Epithelial cell of prostate (primary cell): ENCODE data around the gene C4B.

Experiments used
- DNase-seq: peaks from one replicate; pipeline ENCODE4 v3.0.0-alpha.2; 2011; ENCODE audit warnings: low read depth, low spot score
- H3K27ac ChIP-seq: fragments of 450-650 bp; 2 replicates; pipeline ENCODE4 v1.5.1; 2017; ENCODE audit warnings: mild to moderate bottlenecking

The C4B gene

DNA sequence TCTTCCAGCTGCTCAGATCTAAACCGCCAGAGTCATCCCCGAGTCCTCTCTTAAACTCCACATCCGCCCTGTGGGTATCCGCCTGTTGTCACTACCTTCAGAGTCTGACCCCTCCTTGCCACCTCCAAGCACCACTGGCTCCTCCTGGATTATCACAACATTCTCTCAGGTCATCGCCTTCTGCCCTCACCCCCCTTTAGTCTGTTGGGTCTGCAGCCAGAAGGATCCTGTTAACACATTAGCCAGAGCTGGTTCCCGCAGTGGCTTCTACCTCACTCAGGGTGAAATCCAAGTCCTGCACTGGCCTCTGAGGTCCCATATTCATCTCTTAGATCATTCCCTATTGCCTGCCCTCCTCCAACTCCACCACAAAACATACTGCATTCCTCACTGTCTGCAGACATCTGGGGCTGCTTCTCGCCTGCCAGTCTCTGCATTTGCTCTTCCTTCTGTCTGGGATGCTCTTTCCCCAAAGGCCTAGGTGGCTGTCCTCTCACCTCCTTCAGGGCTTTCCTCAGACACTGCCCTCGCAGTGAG, 60.5 kb downstream of the C4B start:
- H3K27ac ChIP-seq, result peak overlapping the region; percentile 65
- no peak for DNase-seq

DNA sequence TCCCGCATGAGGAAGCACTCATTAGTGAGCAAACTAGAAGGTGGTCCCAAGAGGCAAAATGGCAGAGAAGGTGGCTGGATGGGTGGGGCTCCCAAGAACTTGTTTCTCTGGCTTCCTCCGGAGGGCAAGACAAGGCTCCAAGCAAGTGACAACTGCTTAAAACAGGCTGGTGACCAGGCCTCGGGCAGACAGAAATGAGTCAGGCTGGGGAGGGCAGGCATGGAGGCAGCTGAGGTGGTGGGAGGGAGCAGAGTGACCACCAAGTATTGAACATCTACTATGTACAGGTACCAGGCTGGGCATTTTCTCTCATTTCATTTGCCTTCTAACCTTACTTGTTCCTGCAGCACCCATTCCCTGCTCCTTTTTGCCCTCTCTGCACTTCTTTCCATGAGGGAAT, 61.2 kb downstream of the C4B start:
- no peak for DNase-seq
- peak overlapping the region; percentile 65 for H3K27ac ChIP-seq

DNA sequence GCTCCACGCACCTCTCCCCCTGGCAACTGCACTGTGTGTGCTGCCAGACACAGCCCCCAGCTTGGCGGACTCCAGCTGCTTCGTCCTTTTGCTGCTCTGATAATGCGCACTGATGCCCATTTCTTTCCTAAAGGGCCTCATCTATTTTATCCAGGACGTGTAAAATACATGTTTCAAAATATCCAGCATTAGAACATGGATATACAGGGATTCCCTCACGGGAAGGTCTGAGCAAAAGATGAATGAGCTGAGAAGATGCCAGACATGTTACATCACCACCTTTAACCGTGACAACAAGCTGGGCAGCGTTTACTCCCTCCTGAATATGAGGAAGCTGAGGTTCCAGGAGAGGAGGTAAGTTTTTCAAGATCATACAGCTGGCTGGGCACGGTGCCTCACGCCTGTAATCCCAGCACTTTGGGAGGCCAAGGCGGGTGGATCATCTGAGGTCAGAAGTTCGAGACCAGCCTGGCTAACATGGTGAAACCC, 61.8 kb downstream of the C4B start:
- H3K27ac ChIP-seq, result peak overlapping the region; percentile 65
- DNase-seq, result peak; percentile 68

DNA sequence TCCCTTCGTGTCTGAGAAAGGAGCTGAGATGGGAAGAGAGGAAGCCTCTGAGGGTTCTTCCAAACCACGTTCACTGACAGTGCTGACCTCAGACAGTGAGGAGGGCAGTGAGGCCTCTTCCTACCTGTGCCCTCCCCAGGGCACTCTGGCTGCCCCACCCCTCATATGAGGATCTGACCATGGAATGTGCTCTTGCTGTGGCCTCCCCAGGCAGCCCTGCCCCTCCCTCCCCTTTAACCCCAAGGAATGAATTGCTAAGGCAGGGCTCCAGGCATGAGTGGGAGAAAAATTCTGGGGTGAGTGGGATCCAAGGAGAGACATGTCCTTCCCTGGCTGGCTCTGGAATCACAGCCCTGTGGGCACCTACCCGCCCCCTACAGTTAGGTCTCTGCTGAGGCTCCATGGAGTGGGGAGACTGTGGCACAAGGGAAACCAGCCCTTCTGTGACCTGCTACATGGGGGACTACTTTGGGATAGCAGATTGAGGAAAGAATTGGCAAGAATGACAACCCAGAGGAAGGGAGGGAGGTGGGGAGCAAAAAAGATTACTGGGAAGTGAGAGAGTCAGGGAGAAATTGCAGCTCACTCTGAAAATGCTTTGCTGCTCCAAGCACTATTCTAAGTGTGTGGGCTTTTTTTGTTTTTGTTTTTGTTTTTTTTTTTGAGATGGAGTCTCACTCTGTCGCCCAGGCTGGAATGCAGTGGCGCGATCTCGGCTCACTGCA, 65.1 kb downstream of the C4B start:
- no peak overlapping the region for H3K27ac ChIP-seq
- DNase-seq, result no peak

DNA sequence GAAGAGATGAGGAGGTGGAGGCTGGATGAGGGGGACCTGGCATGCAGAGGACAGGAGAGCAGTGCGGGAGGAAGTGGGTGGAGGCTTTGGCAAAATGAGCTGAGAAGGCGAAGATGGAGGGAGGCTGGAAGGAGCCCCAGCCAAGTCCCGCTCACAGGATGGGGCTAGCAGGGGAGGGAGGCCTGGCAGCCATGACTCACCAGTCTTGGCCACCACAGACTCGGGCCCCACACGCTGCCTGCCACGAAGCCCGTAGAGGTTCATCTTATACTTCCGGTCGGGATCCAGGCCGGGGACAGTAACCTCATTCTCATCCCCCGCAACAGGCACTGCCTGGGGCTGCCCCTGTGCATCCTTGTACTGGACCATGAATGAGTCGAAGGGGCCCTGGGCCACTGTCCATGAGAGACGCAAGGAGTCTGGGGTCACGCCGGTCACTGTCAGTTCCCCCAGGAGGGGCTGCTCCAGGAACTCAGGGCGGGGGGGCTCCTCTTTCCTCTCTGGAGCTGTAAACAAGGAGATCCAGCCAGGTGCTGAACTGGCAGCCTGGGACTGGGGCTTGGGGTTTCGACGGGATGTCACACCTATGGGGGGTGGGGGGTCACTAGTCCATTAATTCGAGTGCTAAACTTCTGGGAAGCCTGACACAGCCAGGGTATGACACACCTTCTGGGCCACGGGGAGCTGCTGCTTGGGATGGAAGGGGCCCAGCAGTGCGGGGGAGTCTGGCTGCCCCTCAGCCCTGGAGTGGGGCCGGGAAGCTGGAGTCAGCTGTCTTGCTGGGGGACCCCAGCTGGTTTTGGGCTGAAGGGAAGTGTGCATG, 66.8 kb downstream of the C4B start:
- DNase-seq, result no peak
- no peak overlapping the region for H3K27ac ChIP-seq

DNA sequence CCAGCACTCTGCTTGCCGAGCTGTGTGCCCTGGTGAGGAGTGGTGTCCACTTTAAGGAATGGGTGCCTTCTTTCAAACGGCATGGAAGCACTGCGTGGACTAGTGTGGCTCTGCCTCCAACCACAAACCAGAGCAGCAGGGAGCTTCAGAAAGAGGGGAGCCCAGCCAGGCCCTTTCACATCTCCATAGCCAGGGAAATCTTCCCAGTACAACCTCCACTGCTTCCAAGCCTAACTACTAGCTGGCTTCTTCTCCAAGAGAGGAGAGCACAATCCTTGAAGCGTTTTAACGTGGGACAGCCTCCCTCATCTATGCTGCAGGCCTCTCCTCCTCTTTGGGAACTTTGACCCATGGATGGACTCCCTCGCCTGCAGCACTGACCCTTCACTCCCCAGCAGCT, 67.9 kb downstream of the C4B start:
- peak overlapping the region; percentile 46 for H3K27ac ChIP-seq
- DNase-seq, result no peak

DNA sequence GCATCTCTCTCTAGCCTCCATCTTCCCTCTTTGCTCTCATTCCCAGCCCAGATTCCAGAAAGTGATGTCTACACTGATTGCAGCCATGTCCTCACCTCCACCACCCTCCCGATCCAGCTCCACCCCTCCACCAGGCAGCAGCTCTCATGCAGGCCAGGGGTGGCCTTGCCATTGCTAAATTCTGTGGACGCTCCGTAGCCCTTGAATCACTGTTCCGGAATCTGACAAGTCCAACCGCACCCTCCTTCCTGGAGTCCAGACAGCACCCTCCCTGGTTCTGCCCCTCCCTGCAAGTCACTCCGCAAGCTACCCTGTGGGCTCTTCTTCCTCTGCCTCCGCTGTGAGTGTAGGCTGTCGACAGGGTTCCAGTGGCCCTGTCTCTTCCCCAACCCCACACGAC, 68.3 kb downstream of the C4B start:
- DNase-seq, result peak; percentile 44
- peak overlapping the region; percentile 46 for H3K27ac ChIP-seq

DNA sequence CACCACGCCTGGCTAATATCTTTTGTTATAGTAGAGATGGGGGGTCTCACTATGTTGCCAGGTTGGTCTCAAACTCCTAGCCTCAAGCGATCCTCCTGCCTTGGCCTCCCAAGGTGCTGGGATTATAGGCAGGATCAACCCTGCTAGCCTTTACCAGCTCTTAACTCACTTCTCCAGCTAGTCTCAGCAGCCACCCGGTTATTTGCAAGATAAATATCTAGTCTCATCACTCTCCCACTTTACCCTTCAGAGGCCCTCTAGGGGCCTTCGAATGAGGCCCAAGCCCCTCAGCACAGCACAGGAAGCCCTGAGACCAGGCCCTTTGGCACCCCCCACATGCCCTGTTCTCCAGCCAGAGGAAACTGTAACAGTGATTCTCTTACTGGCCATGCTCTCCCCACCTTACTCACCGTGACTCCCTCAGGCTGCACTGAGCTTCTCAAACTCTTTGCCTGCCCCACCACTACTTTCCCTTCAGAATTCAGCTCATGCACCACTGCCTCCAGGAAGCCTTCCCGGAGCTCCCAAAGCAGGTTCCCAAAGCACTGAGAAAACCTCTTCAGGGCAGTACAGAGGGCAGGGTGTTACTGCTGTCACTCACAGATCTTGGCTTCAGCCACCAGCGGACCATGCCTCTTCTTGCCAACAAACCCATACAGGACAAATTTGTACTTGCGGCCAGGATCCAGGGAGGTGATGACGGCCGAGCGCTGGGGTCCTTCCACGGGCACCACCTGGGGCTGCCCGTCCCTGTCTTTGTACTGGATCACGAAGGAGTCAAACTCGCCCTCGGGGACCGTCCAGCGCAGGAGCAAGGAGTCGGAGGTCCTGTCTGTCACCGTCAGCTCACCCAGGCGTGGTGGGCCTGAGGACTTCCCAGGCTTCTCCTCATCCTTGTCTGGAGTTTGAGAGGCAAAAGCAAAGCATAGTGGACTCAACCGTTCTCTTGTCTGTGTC, 69.5 kb downstream of the C4B start:
- peak overlapping the region; percentile 46 for H3K27ac ChIP-seq
- DNase-seq, result no peak

DNA sequence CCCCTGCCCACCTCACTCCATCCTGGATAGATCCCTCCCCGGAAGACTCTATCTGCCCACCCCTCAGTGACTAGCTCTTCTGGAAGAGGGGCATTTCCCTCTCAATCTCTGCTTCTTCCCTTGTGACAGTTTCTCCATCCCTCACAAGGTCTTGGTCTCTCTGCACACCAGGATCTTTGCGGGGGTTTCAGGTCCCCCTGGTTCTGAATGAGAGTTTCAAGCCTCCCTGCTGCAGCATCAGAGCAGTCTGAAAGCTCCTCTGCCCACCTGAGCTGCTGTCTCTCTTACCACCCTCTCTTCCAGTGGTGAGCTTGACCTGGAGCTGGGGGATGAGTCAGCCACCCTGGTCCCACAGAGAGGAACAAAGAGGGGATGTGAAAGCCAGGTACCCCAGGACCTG, 70.2 kb downstream of the C4B start:
- no peak for DNase-seq

More for the DNA sequence above, 70.2 kb downstream of the C4B start:
- no peak overlapping the region for H3K27ac ChIP-seq
